ENCODE measurements around the gene RABGEF1.

DNA sequence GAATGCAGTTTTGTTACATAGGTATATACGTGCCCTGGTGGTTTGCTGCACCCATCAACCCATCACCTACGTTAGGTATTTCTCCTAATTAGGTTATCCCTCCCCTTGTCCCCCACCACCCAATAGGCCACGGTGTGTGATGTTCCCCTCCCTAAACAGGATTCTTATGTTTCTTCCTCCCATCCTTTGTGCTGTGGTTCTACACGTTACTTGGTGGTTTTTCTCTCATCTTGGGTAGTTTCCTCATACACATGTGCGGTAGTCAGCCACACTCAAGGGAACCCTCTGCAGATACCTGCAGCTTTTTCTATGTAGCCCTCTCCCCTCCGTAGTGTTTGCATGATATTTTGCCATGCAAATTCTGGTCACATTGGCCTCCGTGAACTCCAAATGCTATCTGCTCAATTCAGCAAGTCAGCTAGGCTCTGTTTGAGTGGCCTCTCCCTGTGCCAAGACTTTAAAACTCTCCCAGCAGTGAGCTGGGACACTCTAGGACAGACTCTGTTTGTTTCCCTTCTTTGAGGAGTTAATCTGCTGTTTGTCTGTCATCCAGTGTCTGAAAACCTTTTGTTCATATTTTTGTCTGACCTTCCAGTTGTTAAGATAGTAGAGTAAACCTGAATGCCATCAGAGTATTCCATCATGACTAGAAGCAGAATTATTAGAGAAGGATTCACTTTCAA lies 41.0 kb downstream of the RABGEF1 start:
- TF ChIP-seq, protein P1, sequence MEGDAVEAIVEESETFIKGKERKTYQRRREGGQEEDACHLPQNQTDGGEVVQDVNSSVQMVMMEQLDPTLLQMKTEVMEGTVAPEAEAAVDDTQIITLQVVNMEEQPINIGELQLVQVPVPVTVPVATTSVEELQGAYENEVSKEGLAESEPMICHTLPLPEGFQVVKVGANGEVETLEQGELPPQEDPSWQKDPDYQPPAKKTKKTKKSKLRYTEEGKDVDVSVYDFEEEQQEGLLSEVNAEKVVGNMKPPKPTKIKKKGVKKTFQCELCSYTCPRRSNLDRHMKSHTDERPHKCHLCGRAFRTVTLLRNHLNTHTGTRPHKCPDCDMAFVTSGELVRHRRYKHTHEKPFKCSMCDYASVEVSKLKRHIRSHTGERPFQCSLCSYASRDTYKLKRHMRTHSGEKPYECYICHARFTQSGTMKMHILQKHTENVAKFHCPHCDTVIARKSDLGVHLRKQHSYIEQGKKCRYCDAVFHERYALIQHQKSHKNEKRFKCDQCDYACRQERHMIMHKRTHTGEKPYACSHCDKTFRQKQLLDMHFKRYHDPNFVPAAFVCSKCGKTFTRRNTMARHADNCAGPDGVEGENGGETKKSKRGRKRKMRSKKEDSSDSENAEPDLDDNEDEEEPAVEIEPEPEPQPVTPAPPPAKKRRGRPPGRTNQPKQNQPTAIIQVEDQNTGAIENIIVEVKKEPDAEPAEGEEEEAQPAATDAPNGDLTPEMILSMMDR (IDR thresholded peaks at IDR 0.05; ENCODE audit: extremely low read depth in 1 of 2, insufficient read depth in 1 of 2, low read depth in 1 of 2, low read length in 2 of 2): no peak
- TF ChIP-seq POLR2A (IDR thresholded peaks at IDR 0.05; ENCODE audit: low read depth, low read length) (no peak), EZH2 (IDR thresholded peaks at IDR 0.05; ENCODE audit: borderline replicate concordance, low read depth, low read length, severe bottlenecking) (no peak)

All from endothelial cell of umbilical vein (primary cell).